Retinal pigment epithelial cell (primary cell): ENCODE measurements around the gene KIAA0232.

Source experiments
- DNase-seq: peaks from one replicate; pipeline ENCODE4 v3.0.0-alpha.2; 2010; ENCODE audit warnings: low read depth
- H3K4me3 ChIP-seq: 2 replicates; pipeline ENCODE4 v1.5.1; 2011; ENCODE audit warnings: mild to moderate bottlenecking, low read length, control low read depth, moderate library complexity
- TF ChIP-seq, protein P1 (sequence below): conservative IDR thresholded peaks from 2 replicates; pipeline ENCODE4 v1.5.1; 2011; ENCODE audit warnings: low read depth, low read length, control low read depth, inconsistent platforms

Gene KIAA0232

GRCh38 chr4:6802025-6802424, 19.5 kb downstream of the KIAA0232 start:
- no peak overlapping the region for H3K4me3 ChIP-seq
- DNase-seq: no peak
- TF ChIP-seq, protein P1, sequence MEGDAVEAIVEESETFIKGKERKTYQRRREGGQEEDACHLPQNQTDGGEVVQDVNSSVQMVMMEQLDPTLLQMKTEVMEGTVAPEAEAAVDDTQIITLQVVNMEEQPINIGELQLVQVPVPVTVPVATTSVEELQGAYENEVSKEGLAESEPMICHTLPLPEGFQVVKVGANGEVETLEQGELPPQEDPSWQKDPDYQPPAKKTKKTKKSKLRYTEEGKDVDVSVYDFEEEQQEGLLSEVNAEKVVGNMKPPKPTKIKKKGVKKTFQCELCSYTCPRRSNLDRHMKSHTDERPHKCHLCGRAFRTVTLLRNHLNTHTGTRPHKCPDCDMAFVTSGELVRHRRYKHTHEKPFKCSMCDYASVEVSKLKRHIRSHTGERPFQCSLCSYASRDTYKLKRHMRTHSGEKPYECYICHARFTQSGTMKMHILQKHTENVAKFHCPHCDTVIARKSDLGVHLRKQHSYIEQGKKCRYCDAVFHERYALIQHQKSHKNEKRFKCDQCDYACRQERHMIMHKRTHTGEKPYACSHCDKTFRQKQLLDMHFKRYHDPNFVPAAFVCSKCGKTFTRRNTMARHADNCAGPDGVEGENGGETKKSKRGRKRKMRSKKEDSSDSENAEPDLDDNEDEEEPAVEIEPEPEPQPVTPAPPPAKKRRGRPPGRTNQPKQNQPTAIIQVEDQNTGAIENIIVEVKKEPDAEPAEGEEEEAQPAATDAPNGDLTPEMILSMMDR: no peak

DNA sequence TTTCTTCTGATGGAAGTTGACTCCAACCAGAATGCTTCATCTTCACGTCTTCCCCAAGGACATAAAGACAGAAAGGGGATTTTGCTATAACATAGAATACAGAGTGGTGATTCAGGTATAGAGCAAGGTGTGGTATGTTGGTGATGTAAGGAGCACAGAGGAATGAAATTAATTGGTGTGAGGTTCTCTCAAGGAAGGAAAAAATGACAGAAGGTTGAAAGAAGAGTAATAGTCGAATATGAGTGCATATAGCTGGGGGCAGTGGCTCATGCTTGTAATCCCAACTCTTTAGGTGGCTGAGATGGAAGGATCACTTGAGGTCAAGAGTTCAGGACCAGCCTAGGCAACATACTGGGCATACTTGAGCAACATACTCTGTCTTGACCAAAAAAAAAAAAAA, 20.1 kb downstream of the KIAA0232 start:
- TF ChIP-seq, protein P1: no peak
- no peak overlapping the region for H3K4me3 ChIP-seq
- no peak for DNase-seq

- H3K4me3 ChIP-seq: no peak overlapping the region
- TF ChIP-seq, protein P1: no peak
- no peak for DNase-seq
Measured at GRCh38 chr4:6803246-6803645, 20.7 kb downstream of the KIAA0232 start.

GRCh38 chr4:6804082-6804752, 21.7 kb downstream of the KIAA0232 start:
- no peak overlapping the region for H3K4me3 ChIP-seq
- DNase-seq: no peak
- TF ChIP-seq, protein P1: no peak

DNA sequence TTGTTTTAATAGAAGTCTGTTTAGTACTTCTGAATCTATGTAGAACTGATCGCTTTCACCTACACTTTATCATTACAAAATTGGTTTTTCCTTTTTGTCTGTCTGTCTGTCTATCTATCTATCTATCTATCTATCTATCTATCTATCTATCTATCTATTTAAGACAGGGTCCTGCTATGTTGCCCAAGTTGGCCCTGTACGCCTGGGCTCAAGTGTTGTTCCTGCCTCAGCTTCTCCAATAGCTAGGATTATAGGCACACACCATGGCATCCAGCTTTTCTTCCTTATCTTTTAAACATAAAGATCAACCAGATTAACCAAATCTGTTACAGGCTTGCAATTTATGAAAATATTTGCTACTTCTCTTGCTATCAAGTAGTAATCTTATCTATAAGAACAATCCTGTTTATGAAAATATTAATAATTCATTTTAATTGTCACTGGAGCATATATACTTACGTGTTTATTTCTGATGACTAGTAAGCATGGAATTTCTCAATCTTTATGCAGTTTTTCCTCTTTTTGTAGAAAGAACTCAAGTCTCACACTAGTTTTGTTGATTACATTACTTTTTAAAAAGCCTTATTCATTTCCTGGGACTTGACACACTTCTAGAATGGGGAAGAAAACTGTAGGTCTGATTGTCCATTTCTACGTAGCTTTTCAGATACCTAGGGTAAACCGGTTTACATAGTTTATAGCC, 24.5 kb downstream of the KIAA0232 start:
- DNase-seq: no peak
- no peak overlapping the region for H3K4me3 ChIP-seq
- TF ChIP-seq, protein P1: no peak

DNA sequence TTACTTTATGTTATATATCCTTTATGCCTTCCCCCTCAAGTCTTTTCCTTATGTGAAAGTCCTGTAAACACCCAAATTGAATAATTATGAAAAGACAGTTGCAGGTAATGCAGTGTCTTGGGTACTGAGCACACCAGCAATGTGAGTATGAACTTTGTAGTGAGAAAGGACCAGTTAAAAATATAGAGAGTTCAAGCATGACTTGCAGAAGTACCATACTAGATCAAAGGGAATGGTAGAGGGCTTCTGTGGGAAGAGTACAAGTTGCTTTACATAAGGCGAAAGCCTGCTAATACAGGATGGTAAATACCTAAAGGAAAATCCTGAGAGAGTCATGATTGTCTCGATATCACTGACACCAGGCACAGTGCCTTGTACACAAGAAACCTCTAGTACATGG, 25.7 kb downstream of the KIAA0232 start:
- TF ChIP-seq, protein P1: no peak
- no peak for DNase-seq
- H3K4me3 ChIP-seq: no peak overlapping the region

- TF ChIP-seq, protein P1: no peak
- H3K4me3 ChIP-seq: no peak overlapping the region
- no peak for DNase-seq
Measured at GRCh38 chr4:6811165-6811564, 28.6 kb downstream of the KIAA0232 start.
